HL-60 (cell line): ENCODE data around the gene DPY19L3.

ENCODE experiments used
- DNase-seq, 2 experiments: peaks; one replicate each; pipeline ENCODE4 v3.0.0-alpha.2; 2010 to 2020; ENCODE audit warnings: low read depth in 1 of 2, low spot score in 1 of 2
- H3K27ac ChIP-seq: fragments of 250-450 bp; sonication (Bioruptor Pico); replicated peaks from 2 replicates; pipeline ENCODE4 v1.5.1; 2020; ENCODE audit warnings: mild to moderate bottlenecking, moderate library complexity
- H3K27me3 ChIP-seq: fragments of 250-450 bp; sonication (Bioruptor Pico); 2 replicates; pipeline ENCODE4 v1.5.1; 2021; ENCODE audit warnings: mild to moderate bottlenecking, moderate library complexity; ENCODE audit not compliant: insufficient read depth, poor library complexity, severe bottlenecking
- H3K4me3 ChIP-seq: replicated peaks from 2 replicates; pipeline ENCODE4 v1.5.1; 2011; ENCODE audit warnings: mild to moderate bottlenecking, control low read depth, low read length; ENCODE audit not compliant: insufficient read depth
- GABPA ChIP-seq: IDR thresholded peaks from 2 replicates; pipeline ENCODE4 v1.6.1; 2012; ENCODE audit warnings: low read depth
- POLR2AphosphoS5 ChIP-seq: IDR thresholded peaks from 2 replicates; pipeline ENCODE4 v1.6.1; 2012; ENCODE audit warnings: low read depth
- SPI1 ChIP-seq: IDR thresholded peaks from 2 replicates; pipeline ENCODE4 v1.6.1; 2012; ENCODE audit warnings: low read depth, mild to moderate bottlenecking, borderline replicate concordance
- TF ChIP-seq, protein P1 (sequence below): IDR thresholded peaks from 2 replicates; pipeline ENCODE4 v1.6.1; 2012; ENCODE audit warnings: low read depth; ENCODE audit not compliant: insufficient replicate concordance
- TF ChIP-seq, protein P2 (sequence below): IDR thresholded peaks from one replicate; pipeline ENCODE4 v1.5.1; 2011; ENCODE audit warnings: low read length, control low read depth, inconsistent platforms; ENCODE audit not compliant: insufficient read depth

The DPY19L3 gene

DNA sequence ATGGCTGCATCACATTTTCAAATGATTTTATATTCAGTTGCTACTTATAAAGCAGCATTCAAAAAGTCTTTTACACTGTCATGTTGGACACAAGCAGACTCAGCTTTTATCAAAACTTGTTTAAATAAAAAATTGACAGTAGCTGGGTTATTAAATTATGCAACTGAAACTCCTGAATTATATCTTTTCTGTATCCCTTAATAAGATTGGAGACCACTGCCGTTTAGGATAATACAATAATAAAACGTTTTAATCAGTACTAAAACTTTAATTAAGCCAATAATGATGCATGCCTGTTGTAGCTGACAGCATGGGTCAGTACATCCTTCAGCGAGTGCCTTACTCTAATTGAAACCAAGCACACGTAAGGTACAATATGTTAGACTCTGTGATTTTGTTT is 78.0 kb downstream of the DPY19L3 start:
- H3K27me3 ChIP-seq: no peaks in the 10 kb centered on the region
- TF ChIP-seq POLR2AphosphoS5 (no peak), GABPA (no peak), SPI1 (no peak)
- TF ChIP-seq, protein P1, sequence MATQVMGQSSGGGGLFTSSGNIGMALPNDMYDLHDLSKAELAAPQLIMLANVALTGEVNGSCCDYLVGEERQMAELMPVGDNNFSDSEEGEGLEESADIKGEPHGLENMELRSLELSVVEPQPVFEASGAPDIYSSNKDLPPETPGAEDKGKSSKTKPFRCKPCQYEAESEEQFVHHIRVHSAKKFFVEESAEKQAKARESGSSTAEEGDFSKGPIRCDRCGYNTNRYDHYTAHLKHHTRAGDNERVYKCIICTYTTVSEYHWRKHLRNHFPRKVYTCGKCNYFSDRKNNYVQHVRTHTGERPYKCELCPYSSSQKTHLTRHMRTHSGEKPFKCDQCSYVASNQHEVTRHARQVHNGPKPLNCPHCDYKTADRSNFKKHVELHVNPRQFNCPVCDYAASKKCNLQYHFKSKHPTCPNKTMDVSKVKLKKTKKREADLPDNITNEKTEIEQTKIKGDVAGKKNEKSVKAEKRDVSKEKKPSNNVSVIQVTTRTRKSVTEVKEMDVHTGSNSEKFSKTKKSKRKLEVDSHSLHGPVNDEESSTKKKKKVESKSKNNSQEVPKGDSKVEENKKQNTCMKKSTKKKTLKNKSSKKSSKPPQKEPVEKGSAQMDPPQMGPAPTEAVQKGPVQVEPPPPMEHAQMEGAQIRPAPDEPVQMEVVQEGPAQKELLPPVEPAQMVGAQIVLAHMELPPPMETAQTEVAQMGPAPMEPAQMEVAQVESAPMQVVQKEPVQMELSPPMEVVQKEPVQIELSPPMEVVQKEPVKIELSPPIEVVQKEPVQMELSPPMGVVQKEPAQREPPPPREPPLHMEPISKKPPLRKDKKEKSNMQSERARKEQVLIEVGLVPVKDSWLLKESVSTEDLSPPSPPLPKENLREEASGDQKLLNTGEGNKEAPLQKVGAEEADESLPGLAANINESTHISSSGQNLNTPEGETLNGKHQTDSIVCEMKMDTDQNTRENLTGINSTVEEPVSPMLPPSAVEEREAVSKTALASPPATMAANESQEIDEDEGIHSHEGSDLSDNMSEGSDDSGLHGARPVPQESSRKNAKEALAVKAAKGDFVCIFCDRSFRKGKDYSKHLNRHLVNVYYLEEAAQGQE: no peak
- TF ChIP-seq, protein P2, sequence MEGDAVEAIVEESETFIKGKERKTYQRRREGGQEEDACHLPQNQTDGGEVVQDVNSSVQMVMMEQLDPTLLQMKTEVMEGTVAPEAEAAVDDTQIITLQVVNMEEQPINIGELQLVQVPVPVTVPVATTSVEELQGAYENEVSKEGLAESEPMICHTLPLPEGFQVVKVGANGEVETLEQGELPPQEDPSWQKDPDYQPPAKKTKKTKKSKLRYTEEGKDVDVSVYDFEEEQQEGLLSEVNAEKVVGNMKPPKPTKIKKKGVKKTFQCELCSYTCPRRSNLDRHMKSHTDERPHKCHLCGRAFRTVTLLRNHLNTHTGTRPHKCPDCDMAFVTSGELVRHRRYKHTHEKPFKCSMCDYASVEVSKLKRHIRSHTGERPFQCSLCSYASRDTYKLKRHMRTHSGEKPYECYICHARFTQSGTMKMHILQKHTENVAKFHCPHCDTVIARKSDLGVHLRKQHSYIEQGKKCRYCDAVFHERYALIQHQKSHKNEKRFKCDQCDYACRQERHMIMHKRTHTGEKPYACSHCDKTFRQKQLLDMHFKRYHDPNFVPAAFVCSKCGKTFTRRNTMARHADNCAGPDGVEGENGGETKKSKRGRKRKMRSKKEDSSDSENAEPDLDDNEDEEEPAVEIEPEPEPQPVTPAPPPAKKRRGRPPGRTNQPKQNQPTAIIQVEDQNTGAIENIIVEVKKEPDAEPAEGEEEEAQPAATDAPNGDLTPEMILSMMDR: no peak
- no peak overlapping the region for H3K4me3 ChIP-seq

DNA sequence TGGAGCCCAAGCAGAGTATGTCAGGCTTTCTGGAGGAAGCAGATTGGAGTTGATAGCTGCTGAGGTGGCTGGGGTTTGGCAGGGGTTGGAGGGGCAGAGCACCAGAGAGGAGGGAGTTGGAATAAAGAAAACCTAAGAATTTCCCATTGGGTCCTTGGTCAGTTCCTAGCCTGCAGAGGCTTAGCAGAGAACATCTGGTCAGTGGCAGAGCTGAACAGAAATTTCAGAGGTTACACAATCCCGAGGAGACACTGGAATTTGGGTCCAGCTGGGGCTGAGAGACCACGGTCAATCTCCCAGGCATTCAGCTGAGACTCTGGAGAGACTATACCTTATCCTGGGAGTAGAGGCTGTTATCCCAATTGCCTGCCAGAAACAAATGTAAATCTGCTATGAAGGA is 84.4 kb downstream of the DPY19L3 start:
- no peak overlapping the region for H3K27ac ChIP-seq
- no peak overlapping the region for H3K4me3 ChIP-seq
- DNase-seq: no peak
- TF ChIP-seq SPI1: no peak
- TF ChIP-seq, protein P2: no peak
- no peak for TF ChIP-seq GABPA
- TF ChIP-seq POLR2AphosphoS5: no peak
- TF ChIP-seq, protein P1: no peak
- no peaks in the 10 kb centered on the region for H3K27me3 ChIP-seq

More for the DNA sequence above, 78.0 kb downstream of the DPY19L3 start:
- DNase-seq: no peak
- no peak overlapping the region for H3K27ac ChIP-seq

DNA sequence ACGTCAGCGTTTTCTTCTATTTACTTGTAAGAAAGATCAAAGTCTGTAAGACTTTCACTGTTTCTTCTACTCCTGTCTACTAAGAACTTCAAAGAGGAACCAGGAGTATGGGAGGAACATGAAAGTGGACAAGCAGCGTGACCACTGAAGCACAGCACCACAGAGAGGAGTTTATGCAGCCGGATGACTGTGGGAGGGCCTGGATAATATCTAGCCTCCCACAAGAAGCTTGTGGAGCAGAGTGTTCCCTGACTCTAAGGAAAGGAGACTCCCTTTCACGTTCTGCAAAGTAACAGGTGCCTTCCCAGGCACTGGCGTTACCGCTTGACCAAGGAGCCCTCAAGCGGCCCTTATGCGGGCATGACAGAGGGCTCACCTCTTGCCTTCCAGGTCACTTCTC is 91.8 kb downstream of the DPY19L3 start:
- Histone ChIP-seq H3K27me3 (peaks cover 4% of the 10 kb centered on the region), H3K27ac (no peak overlapping the region), H3K4me3 (no peak overlapping the region)
- TF ChIP-seq SPI1: no peak
- TF ChIP-seq, protein P1: no peak
- TF ChIP-seq, protein P2: no peak
- no peak for TF ChIP-seq POLR2AphosphoS5
- DNase-seq: no peak
